Measurements from ENCODE around the gene PCGF3. TPM values are rescaled to one million over a fixed set of nuclear protein-coding genes. Genes with fewer than 3 reads are reported as not detected.

Gene PCGF3
- polyA plus RNA-seq, 4 donors: 27.3 to 71.6 (median 55.3) TPM

DNA sequence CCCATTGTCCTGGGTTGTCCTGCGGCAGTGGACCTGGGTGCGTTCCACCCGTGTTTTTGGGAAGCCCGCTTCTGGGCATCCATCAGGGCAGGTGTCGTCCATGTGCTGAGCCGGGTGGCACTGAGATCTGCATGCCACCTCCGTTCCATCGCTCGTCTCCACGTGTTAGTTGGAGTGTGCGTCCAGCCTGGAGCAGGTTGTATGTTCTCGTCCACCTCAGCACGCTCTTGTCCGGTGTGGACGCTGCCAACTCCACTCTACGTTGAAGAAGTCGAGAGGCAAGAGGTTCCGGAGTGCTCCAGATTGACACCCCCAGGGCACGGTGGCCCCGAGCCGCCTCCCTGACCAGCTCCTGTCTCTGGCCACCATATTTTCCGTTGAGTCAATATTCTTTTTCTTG is 33.9 kb downstream of the PCGF3 start:
- FAIRE-seq (no peak), DNase-seq (no peak)
- no peaks in the 10 kb centered on the region for H3K27me3 ChIP-seq (ENCODE audit: control insufficient read depth in 3 of 3, insufficient read depth in 3 of 3, low read length in 3 of 3)
- H3K27ac ChIP-seq (ENCODE audit: low read depth in 1 of 3, low read length in 2 of 3): peak overlapping the region; percentile 44 to 74 (median 70)
- peaks cover 0 to 7% (median 0%) of the 10 kb centered on the region in 3 donors for H3K4me1 ChIP-seq (ENCODE audit: control insufficient read depth in 3 of 3, insufficient read depth in 2 of 3, low read depth in 1 of 3, low read length in 2 of 3)
- no peak overlapping the region for H3K4me3 ChIP-seq (ENCODE audit: low read depth in 1 of 3, low read length in 3 of 3)
- H3K9me3 ChIP-seq (ENCODE audit: control insufficient read depth in 2 of 2, insufficient read depth in 1 of 2, low read depth in 1 of 2, low read length in 1 of 2): no peaks in the 10 kb centered on the region
- H3K36me3 ChIP-seq (ENCODE audit: control insufficient read depth in 3 of 3, insufficient read depth in 2 of 3, low read depth in 1 of 3, low read length in 3 of 3): peaks cover 8 to 84% (median 15%) of the 10 kb centered on the region in 3 donors
- 95 to 96% (median 96%) methylated on average over 22 of the region's 22 CpGs for WGBS, 3 donors

DNA sequence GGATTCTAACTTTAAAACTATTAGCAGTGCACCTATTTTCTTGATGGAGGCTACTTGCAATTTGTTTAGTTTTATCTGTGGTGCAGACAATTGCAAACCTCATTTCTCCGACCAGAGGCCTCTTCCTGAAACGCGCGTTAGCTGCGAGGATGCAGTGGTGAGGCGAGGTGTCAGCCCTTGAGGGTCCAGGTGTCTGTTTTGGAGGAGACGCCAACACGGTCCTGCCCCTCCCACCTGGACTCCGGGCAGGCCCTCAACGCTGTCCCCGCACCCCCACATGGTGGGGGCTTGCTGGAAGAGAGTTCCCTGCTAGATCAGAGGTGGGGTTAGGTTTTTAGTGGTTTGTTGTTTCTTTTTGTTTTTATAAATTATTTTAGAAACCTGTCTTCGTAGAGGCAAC is 34.4 kb downstream of the PCGF3 start:
- no peaks in the 10 kb centered on the region for H3K9me3 ChIP-seq (ENCODE audit: control insufficient read depth in 2 of 2, insufficient read depth in 1 of 2, low read depth in 1 of 2, low read length in 1 of 2)
- DNase-seq (no peak), FAIRE-seq (no peak)
- no peak overlapping the region for H3K4me3 ChIP-seq (ENCODE audit: low read depth in 1 of 3, low read length in 3 of 3)
- peaks cover 5 to 80% (median 10%) of the 10 kb centered on the region in 3 donors for H3K36me3 ChIP-seq (ENCODE audit: control insufficient read depth in 3 of 3, insufficient read depth in 2 of 3, low read depth in 1 of 3, low read length in 3 of 3)
- whole genome bisulfite sequencing, 3 donors: 85 to 88% (median 87%) methylated on average over 12 of the region's 12 CpGs
- H3K27me3 ChIP-seq (ENCODE audit: control insufficient read depth in 3 of 3, insufficient read depth in 3 of 3, low read length in 3 of 3): no peaks in the 10 kb centered on the region
- peaks cover 0 to 7% (median 0%) of the 10 kb centered on the region in 3 donors for H3K4me1 ChIP-seq (ENCODE audit: control insufficient read depth in 3 of 3, insufficient read depth in 2 of 3, low read depth in 1 of 3, low read length in 2 of 3)
- no peak overlapping the region for H3K27ac ChIP-seq (ENCODE audit: low read depth in 1 of 3, low read length in 2 of 3)

DNA sequence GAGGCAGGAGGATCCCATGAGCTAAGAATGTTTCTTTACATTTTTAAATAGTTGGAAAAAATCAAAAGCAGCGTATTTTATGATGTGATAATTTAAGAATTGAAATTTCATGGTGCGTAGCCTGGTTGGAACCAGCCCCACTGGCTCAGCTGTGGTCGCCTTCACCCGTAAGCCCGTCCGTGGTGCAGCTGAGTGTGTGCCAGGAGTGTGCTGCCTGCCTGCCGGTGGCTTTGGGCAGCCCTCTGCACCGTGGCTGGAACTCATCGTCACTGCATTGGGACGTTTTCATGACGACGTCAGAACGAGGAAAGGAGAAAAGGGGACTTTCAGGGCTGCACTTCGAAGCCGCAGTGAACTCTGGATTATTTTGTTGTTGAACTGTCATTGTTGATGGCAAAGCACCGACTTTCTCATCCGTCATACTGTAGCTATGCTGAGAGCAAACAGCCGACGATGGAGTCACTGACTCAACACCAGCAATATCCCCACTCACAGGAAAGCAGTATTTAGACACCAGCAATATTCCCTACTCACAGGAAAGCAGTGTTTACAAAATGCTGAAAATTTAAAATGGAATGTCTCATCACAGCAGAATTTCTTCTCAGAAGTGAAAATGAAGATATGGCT is 35.1 kb downstream of the PCGF3 start:
- H3K27me3 ChIP-seq (ENCODE audit: control insufficient read depth in 3 of 3, insufficient read depth in 3 of 3, low read length in 3 of 3): no peaks in the 10 kb centered on the region
- 85 to 91% (median 91%) methylated on average over 19 of the region's 19 CpGs for WGBS, 3 donors
- H3K4me3 ChIP-seq (ENCODE audit: low read depth in 1 of 3, low read length in 3 of 3): no peak overlapping the region
- FAIRE-seq (no peak), DNase-seq (no peak)
- H3K9me3 ChIP-seq (ENCODE audit: control insufficient read depth in 2 of 2, insufficient read depth in 1 of 2, low read depth in 1 of 2, low read length in 1 of 2): no peaks in the 10 kb centered on the region
- H3K27ac ChIP-seq (ENCODE audit: low read depth in 1 of 3, low read length in 2 of 3): no peak overlapping the region
- peaks cover 5 to 72% (median 7%) of the 10 kb centered on the region in 3 donors for H3K36me3 ChIP-seq (ENCODE audit: control insufficient read depth in 3 of 3, insufficient read depth in 2 of 3, low read depth in 1 of 3, low read length in 3 of 3)
- H3K4me1 ChIP-seq (ENCODE audit: control insufficient read depth in 3 of 3, insufficient read depth in 2 of 3, low read depth in 1 of 3, low read length in 2 of 3): peaks cover 0 to 7% (median 0%) of the 10 kb centered on the region in 3 donors

DNA sequence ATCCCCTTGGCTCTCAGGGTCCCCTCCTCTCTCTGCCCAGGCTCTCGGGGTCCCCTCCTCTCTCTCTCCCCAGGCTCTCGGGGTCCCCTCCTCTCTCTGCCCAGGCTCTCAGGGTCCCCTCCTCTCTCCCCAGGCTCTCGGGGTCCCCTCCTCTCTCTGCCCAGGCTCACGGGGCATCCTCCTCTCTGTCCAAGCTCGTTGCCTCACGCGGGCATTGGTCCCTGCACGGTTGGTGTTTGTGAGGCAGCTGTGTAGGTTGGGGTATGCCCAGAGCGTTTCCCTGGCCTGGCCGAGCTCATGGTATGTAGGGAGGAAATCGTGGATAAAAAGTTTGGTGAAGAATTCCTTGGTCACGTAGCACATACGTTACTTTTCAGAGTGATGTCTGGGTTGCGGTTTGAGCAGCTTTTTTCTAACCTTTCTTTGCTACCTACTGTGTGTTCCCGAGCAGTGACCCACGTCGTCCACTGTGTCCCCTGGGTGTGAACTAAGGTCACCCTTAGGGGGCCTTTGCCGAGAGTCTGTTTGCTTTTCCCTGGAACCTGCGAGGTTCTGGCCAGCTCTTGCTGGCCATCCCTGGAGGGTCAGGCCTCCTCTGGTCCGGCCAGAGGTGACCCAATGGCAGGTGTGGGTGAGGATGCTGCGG is 36.6 kb downstream of the PCGF3 start:
- Histone ChIP-seq H3K4me3 (ENCODE audit: low read depth in 1 of 3, low read length in 3 of 3) (no peak overlapping the region), H3K4me1 (ENCODE audit: control insufficient read depth in 3 of 3, insufficient read depth in 2 of 3, low read depth in 1 of 3, low read length in 2 of 3) (peaks cover 0 to 7% (median 0%) of the 10 kb centered on the region in 3 donors), H3K9me3 (ENCODE audit: control insufficient read depth in 2 of 2, insufficient read depth in 1 of 2, low read depth in 1 of 2, low read length in 1 of 2) (no peaks in the 10 kb centered on the region), H3K27ac (ENCODE audit: low read depth in 1 of 3, low read length in 2 of 3) (no peak overlapping the region), H3K27me3 (ENCODE audit: control insufficient read depth in 3 of 3, insufficient read depth in 3 of 3, low read length in 3 of 3) (no peaks in the 10 kb centered on the region), H3K36me3 (ENCODE audit: control insufficient read depth in 3 of 3, insufficient read depth in 2 of 3, low read depth in 1 of 3, low read length in 3 of 3) (peaks cover 5 to 63% (median 5%) of the 10 kb centered on the region in 3 donors)
- no peak for FAIRE-seq
- no peak for DNase-seq
- WGBS, 3 donors: 75 to 80% (median 76%) methylated on average over 21 of the region's 21 CpGs

DNA sequence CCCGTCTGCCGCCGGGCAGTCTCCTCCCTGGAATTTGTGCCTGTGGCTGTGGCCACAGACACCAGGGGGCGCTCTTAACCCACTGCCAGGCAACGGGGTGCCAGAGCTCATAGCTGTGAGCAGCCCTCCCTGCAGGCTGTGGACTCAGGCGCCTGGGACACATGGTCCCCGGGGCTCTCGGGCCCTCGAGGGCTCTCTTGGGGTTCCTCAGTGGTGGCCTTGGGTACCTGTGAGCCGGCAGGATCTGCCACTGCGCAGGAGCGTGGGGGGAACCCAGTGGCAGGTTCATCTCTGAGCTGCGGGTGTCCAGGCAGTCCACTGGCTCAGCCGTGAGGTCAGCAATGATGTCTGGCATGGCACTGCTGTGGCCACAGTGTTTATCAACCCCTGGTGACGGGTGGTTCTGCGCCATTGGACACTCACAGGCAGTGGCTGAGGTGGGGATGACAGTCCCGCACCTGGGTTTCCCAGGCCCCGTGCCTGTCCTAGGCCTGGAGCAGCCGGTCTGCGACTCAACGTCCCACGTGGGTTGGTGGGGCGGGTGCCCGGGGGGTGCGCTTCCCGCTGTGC is 37.2 kb downstream of the PCGF3 start:
- Histone ChIP-seq H3K9me3 (ENCODE audit: control insufficient read depth in 2 of 2, insufficient read depth in 1 of 2, low read depth in 1 of 2, low read length in 1 of 2) (no peaks in the 10 kb centered on the region), H3K27me3 (ENCODE audit: control insufficient read depth in 3 of 3, insufficient read depth in 3 of 3, low read length in 3 of 3) (no peaks in the 10 kb centered on the region), H3K4me1 (ENCODE audit: control insufficient read depth in 3 of 3, insufficient read depth in 2 of 3, low read depth in 1 of 3, low read length in 2 of 3) (peaks cover 0 to 7% (median 0%) of the 10 kb centered on the region in 3 donors), H3K4me3 (ENCODE audit: low read depth in 1 of 3, low read length in 3 of 3) (no peak overlapping the region), H3K36me3 (ENCODE audit: control insufficient read depth in 3 of 3, insufficient read depth in 2 of 3, low read depth in 1 of 3, low read length in 3 of 3) (peaks cover 2 to 61% (median 6%) of the 10 kb centered on the region in 3 donors), H3K27ac (ENCODE audit: low read depth in 1 of 3, low read length in 2 of 3) (no peak overlapping the region)
- 64 to 71% (median 65%) methylated on average over 24 to 26 of the region's 26 CpGs for WGBS, 3 donors
- DNase-seq (peak; percentile 75), FAIRE-seq (no peak)

DNA sequence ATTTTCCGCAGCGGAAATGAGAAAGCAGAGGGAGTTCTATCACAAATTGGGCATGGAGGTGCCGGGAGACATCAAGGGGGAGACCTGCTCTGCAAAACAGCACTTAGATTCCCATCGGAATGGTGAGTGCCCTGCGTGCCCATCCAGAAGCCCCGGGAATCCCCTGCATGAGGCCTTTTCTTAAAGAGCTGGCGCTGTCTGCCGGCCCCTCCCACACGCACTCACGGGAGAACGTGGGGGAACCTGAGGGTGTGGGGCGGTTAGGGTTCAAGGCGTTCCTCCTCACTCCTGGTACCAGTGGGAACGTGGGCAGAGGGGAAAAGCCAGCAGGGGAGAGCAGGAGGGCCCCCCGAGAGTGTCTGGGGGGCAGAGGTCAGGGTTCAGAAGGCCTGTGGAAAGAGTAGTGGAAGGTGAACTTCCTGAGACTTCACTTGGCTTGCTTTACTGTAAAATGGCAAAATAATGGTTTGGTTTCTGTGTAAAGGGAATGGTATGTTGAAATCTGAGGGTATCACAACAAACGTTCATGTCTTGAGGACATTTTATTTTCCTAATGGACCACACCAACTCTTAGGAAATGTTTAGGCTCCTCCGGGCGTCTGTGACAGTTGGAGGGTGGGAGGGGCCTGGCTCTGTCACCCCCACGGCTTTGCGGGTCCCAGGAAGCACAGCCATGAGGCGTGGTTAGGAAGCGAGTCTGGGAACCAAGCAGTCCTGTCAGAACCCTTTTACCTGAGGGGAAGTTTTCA is 38.0 kb downstream of the PCGF3 start:
- H3K27ac ChIP-seq (ENCODE audit: low read depth in 1 of 3, low read length in 2 of 3): no peak overlapping the region

DNA sequence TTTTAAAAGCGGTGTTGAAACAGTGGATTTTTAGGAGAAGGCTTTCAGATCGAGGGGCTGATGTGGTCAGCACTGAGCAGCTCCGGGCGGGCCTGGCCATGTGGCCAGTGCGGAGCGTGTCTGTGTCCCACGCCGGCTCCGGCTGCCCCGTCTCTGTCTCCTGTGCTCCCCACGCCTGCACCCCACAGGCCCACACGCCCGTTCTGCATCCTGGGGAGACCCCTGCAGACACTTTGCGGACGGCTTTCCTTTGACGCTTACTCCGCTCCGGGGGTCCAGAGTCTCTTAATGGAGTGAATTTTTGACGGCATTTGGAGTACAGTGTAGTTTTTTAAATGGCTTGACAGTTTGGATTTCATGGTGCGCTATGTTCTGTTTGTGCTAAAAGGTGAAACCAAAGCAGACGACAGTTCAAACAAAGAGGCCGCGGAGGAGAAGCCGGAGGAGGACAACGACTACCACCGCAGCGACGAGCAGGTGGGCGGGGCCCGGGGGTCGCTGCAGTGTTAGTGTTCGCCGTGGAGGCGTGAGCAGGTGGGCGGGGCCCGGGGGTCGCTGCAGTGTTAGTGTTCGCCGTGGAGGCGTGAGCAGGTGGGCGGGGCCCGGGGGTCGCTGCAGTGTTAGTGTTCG is 38.7 kb downstream of the PCGF3 start:
- FAIRE-seq (no peak), DNase-seq (no peak)
- 90 to 94% (median 91%) methylated on average over 32 to 37 of the region's 44 CpGs for WGBS, 3 donors

More for the DNA sequence above, 38.0 kb downstream of the PCGF3 start:
- Histone ChIP-seq H3K27me3 (ENCODE audit: control insufficient read depth in 3 of 3, insufficient read depth in 3 of 3, low read length in 3 of 3) (no peaks in the 10 kb centered on the region), H3K4me1 (ENCODE audit: control insufficient read depth in 3 of 3, insufficient read depth in 2 of 3, low read depth in 1 of 3, low read length in 2 of 3) (peaks cover 0 to 7% (median 0%) of the 10 kb centered on the region in 3 donors), H3K36me3 (ENCODE audit: control insufficient read depth in 3 of 3, insufficient read depth in 2 of 3, low read depth in 1 of 3, low read length in 3 of 3) (peaks cover 2 to 64% (median 8%) of the 10 kb centered on the region in 3 donors), H3K9me3 (ENCODE audit: control insufficient read depth in 2 of 2, insufficient read depth in 1 of 2, low read depth in 1 of 2, low read length in 1 of 2) (no peaks in the 10 kb centered on the region), H3K4me3 (ENCODE audit: low read depth in 1 of 3, low read length in 3 of 3) (no peak overlapping the region)
- no peak for FAIRE-seq
- no peak for DNase-seq
- WGBS, 3 donors: 71 to 77% (median 76%) methylated on average over 22 of the region's 22 CpGs

More for the DNA sequence above, 38.7 kb downstream of the PCGF3 start:
- Histone ChIP-seq H3K4me1 (ENCODE audit: control insufficient read depth in 3 of 3, insufficient read depth in 2 of 3, low read depth in 1 of 3, low read length in 2 of 3) (peaks cover 0 to 4% (median 0%) of the 10 kb centered on the region in 3 donors), H3K4me3 (ENCODE audit: low read depth in 1 of 3, low read length in 3 of 3) (no peak overlapping the region), H3K9me3 (ENCODE audit: control insufficient read depth in 2 of 2, insufficient read depth in 1 of 2, low read depth in 1 of 2, low read length in 1 of 2) (no peaks in the 10 kb centered on the region), H3K27ac (ENCODE audit: low read depth in 1 of 3, low read length in 2 of 3) (no peak overlapping the region), H3K27me3 (ENCODE audit: control insufficient read depth in 3 of 3, insufficient read depth in 3 of 3, low read length in 3 of 3) (no peaks in the 10 kb centered on the region), H3K36me3 (ENCODE audit: control insufficient read depth in 3 of 3, insufficient read depth in 2 of 3, low read depth in 1 of 3, low read length in 3 of 3) (peaks cover 2 to 63% (median 8%) of the 10 kb centered on the region in 3 donors)

All from small intestine (tissue), 7 donors.